ENCODE measurements around the gene CYLD. TPM values are rescaled to one million over a fixed set of nuclear protein-coding genes. Genes with fewer than 3 reads are reported as not detected.

Gene CYLD
- total and polyA plus RNA-seq, 7 donors, result 7.9 to 45.3 (median 29.6) TPM

DNA sequence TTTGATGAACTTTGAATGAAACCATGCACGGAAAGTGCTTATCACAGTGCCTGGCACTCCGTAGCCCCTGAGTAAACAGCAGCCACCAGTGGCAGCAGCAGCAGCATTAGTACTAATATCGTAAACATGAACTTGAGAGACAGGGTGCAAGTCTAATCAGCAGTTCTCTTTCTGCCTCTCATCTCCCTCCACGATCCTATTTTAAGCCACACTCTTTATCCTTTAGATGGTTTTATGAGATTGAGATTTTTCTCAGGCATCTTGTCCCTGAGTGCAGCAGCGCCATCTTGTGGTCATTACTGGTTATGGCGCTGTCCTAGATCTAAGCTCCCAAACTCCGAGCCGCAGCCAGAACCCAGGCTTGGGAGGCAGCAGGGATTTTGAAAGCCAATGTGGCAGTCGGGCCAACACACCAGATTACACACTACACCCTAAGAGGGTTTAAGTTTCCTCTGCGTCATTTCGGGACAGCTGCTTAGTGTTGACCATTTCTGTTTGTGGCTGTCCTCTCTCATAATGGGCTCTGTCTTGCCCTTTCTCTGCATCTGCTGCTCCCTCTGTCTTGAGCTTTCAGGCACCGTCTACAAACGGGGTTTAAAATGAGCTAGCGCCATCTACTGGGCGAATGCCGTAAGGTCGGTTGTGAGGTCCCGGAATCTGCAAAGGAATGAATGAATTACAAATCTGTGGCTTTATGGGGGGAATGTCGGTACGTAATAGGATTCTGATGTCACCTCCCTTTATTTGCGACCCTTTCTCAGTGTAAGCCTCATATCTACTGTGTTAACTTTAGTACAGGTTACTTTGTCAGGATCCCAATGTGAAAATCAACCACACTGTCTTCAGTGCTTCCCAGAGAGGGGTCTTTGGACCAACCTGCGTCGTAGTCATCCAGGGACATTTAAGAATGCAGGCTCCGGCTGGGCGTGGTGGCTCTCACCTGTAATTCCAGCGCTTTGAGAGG lies 64.5 kb downstream of the CYLD start:
- TF ChIP-seq POLR2A (IDR thresholded peaks at IDR 0.05), result no peak
- TF ChIP-seq, protein P1, sequence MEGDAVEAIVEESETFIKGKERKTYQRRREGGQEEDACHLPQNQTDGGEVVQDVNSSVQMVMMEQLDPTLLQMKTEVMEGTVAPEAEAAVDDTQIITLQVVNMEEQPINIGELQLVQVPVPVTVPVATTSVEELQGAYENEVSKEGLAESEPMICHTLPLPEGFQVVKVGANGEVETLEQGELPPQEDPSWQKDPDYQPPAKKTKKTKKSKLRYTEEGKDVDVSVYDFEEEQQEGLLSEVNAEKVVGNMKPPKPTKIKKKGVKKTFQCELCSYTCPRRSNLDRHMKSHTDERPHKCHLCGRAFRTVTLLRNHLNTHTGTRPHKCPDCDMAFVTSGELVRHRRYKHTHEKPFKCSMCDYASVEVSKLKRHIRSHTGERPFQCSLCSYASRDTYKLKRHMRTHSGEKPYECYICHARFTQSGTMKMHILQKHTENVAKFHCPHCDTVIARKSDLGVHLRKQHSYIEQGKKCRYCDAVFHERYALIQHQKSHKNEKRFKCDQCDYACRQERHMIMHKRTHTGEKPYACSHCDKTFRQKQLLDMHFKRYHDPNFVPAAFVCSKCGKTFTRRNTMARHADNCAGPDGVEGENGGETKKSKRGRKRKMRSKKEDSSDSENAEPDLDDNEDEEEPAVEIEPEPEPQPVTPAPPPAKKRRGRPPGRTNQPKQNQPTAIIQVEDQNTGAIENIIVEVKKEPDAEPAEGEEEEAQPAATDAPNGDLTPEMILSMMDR (IDR thresholded peaks at IDR 0.05), result peak; percentile 83 to 96 (median 92)
- peak in 2 of 4 donors; percentile 29 to 39 for TF ChIP-seq POLR2AphosphoS5 (IDR thresholded peaks at IDR 0.05)
- H3K27me3 ChIP-seq, result no peaks in the 10 kb centered on the region
- WGBS, 2 donors, result 6 to 13% methylated on average over 26 of the region's 26 CpGs
- peaks cover 0 to 18% (median 7%) of the 10 kb centered on the region in 4 donors for H3K4me1 ChIP-seq
- H3K4me3 ChIP-seq, result peak overlapping the region in 3 of 4 donors; percentile 33 to 41 (median 40)
- peak; percentile 90 for DNase-seq
- H3K36me3 ChIP-seq, result no peaks in the 10 kb centered on the region
- peak overlapping the region; percentile 73 to 80 (median 76) for H3K27ac ChIP-seq
- no peaks in the 10 kb centered on the region for H3K9me3 ChIP-seq
- intact Hi-C loops (cut with DNase I), result loop anchor here (2.0 to 10.0 kb wide), 6 partner anchors 64 to 784 kb away; partner anchors contain the start of genes BRD7, CYLD and NOD2

DNA sequence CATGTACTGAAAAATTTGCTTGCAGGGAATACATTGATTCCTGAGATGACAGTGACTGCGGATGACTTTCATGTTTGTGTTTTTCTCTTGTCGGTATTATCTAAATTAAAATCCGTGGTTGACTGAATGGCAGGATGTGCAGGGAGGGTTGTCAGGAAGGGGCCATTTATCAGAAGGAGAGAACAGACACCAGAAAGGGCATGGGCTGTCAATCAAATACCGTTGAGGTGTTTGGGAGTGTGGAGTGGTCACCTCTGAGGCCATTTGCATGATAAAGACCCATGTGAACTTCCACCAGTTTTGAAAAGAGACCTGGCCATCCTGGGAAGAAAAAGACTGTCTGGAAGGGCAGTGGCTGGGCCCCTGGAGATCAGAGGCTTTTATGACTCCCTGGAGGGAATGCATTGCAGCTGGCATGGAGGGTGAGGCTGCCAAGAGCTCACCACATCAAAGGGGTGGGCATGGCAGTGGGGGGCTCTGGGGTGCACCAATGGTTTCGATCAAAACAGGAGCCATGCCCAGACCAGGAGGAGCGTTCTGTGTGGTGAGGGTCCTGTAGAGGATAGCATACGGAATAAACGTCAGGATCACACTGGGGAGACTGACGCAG lies 67.1 kb downstream of the CYLD start:
- no peak overlapping the region for H3K27ac ChIP-seq
- H3K27me3 ChIP-seq, result no peaks in the 10 kb centered on the region
- no peaks in the 10 kb centered on the region for H3K36me3 ChIP-seq
- no peak for DNase-seq
- no peak for TF ChIP-seq POLR2AphosphoS5 (IDR thresholded peaks at IDR 0.05)
- no peak for TF ChIP-seq EP300 (IDR thresholded peaks at IDR 0.05)
- TF ChIP-seq, protein P1 (IDR thresholded peaks at IDR 0.05), result no peak
- TF ChIP-seq POLR2A (IDR thresholded peaks at IDR 0.05), result no peak
- intact Hi-C loops (cut with DNase I), result loop anchor here (5.0 to 10.0 kb wide), 5 partner anchors 114 to 787 kb away; partner anchors contain the start of genes BRD7 and NOD2
- no peaks in the 10 kb centered on the region for H3K9me3 ChIP-seq
- no peak overlapping the region for H3K4me3 ChIP-seq
- peaks cover 0 to 12% (median 7%) of the 10 kb centered on the region in 4 donors for H3K4me1 ChIP-seq
- 56 to 72% methylated on average over 9 of the region's 9 CpGs for WGBS, 2 donors

DNA sequence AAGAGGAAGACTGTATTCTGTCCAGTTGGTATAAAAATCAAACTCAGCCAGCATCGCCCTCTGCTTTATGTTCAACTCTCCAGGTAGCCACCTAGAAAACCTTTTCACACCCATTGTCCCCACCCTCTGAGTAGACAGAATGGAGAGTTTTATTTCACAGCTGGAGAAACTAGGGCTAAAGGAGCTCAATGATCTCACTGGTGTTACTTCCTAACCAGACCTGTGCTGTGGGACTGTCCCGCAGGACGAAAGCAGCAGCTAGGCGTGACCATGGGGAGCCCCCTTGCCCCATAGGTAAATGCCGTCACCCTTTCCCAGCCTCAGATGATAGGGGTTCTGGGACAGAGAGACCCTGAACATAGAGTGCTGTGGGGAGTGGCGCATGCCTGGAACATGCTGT lies 67.7 kb downstream of the CYLD start:
- H3K4me3 ChIP-seq, result no peak overlapping the region
- no peaks in the 10 kb centered on the region for H3K27me3 ChIP-seq
- no peak for DNase-seq
- intact Hi-C loops (cut with DNase I), result loop anchor here (5.0 to 10.0 kb wide), 5 partner anchors 115 to 787 kb away; partner anchors contain the start of genes BRD7 and NOD2
- peaks cover 0 to 12% (median 7%) of the 10 kb centered on the region in 4 donors for H3K4me1 ChIP-seq
- no peaks in the 10 kb centered on the region for H3K36me3 ChIP-seq
- no peak for TF ChIP-seq POLR2AphosphoS5 (IDR thresholded peaks at IDR 0.05)
- TF ChIP-seq, protein P1 (IDR thresholded peaks at IDR 0.05), result no peak
- TF ChIP-seq EP300 (IDR thresholded peaks at IDR 0.05), result no peak
- no peak for TF ChIP-seq POLR2A (IDR thresholded peaks at IDR 0.05)
- WGBS, 2 donors, result 78 to 84% methylated on average over 6 of the region's 6 CpGs
- H3K9me3 ChIP-seq, result no peaks in the 10 kb centered on the region
- no peak overlapping the region for H3K27ac ChIP-seq

DNA sequence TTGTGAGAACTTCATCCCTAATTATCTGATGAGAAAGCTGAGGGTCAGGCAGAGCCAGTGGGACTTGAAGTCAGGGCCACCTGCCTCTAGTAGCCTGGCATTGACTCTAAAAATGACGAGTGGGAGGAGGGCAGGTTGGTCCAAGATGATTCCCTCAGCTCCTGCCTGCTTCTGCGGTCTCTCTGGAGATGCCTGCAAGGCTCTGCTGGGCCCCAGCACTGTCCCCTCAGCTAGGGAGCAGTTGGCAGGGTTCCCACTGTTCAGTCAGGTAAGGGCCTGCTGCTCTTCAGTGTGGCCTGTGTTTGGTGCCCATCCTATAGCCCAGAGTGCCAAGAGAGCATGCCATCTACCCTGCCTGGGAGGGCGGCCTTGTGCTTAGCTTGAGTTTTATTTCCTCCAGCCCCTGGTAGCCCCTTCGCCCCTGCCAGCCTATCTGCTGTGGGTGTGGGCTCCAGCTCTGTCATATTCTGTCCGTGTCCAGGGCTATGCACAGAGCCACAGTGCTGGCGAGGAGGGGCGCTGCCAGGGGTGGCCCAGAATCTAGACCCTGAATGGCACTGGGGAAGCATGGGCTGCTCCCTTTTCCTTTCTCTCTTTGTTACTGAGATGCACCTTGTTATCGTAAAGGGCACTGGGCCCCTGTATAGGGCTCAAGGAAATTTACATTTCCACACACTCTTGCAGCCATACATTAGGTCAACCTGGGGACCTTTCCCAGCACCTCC lies 68.5 kb downstream of the CYLD start:
- intact Hi-C loops (cut with DNase I), result no loop called here
- TF ChIP-seq POLR2A (IDR thresholded peaks at IDR 0.05), result no peak
- no peak for TF ChIP-seq POLR2AphosphoS5 (IDR thresholded peaks at IDR 0.05)
- TF ChIP-seq, protein P1 (IDR thresholded peaks at IDR 0.05), result no peak
- TF ChIP-seq EP300 (IDR thresholded peaks at IDR 0.05), result no peak
- no peaks in the 10 kb centered on the region for H3K36me3 ChIP-seq
- DNase-seq, result no peak
- no peak overlapping the region for H3K4me3 ChIP-seq
- no peaks in the 10 kb centered on the region for H3K9me3 ChIP-seq
- peaks cover 0 to 12% (median 7%) of the 10 kb centered on the region in 4 donors for H3K4me1 ChIP-seq
- no peak overlapping the region for H3K27ac ChIP-seq
- WGBS, 2 donors, result 91 to 92% methylated on average over 8 of the region's 8 CpGs
- H3K27me3 ChIP-seq, result no peaks in the 10 kb centered on the region

Measured in sigmoid colon (tissue), 7 donors.